ENCODE results near the gene SLC46A2.

Gene SLC46A2

GRCh38 chr9:112856200-112856599, 34.5 kb downstream of the SLC46A2 start:
- DNase-seq = no peak

GRCh38 chr9:112854657-112855056, 36.0 kb downstream of the SLC46A2 start:
- DNase-seq = no peak

DNA sequence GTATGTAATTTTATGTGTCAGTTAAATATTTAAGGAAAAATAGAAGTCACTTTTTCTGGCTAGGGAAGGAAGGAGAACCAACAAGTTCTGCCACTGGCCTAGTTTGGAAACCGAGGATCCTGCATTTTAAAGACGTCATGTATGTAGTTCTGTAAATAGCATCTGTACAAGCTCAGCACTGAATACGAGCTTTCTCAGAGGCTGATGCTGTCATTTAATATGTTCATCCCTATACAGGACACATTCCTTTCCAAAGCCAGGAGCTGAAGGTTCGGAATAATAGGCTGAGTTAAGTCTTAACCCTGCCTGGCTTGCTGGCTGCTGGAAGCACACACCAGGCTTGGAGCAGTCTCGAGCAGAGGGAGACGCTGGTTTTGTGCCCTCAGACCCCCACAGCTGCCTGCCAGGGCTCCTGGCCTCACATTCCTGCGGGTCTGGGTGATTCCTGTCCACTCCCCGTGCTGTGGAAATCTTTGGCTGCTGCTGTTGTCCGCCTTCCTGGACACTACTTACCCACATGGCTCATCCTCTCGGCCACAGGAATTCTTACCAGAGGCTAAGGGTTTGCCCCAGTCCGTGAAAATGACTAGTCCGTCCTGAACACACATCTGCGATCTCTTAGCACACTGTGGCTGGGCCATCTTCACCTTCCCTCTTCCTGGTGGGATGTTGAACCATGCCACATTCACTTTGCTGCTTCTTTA, 36.6 kb downstream of the SLC46A2 start:
- no peak for DNase-seq

GRCh38 chr9:112852741-112853504, 37.8 kb downstream of the SLC46A2 start:
- DNase-seq = no peak

DNA sequence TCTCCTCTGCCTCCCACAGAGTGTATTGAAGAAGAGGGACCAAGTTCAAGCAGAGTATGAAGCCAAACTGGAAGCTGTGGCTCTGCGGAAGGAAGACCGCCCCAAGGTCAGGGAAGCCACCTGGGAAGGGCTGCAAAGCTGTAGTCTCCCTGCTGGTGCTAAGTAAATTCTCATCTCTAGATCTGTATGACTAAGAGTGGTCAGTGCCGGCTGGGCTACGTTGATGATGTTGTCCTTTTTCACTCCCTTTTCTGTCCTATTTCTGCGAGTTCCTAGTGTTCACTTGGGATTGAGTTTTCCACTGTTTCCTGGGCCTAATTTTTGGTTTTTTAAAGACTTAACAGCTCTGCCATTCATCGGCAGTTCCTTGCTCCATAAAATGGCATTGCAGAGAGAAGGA, 39.8 kb downstream of the SLC46A2 start:
- no peak for DNase-seq

DNA sequence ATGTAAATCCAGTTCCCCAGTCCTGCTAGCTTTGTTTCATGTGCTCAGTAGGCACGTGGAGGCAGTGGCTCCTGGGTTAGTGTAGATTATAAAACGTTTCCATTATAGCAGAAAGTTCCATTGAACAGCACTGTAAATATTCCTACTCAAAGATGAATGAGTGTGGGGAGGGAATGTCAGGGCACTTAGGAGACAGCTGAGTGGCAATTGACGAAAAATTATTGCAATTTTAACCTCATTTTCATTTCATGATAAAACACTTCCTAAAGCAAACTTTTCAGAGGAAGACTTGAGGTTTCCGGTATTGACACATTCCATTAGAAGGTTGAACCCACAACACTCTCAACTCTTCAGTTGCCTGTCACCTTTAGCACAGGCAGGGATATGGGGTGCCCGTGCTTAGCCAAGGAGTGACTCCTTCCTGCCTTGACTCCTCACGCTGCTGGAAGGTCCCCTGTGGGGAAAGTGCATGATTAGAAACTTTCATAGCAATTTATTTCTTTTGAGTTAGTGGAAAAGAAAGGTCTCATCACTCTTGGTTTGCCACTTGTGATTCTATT, 41.2 kb downstream of the SLC46A2 start:
- no peak for DNase-seq

DNA sequence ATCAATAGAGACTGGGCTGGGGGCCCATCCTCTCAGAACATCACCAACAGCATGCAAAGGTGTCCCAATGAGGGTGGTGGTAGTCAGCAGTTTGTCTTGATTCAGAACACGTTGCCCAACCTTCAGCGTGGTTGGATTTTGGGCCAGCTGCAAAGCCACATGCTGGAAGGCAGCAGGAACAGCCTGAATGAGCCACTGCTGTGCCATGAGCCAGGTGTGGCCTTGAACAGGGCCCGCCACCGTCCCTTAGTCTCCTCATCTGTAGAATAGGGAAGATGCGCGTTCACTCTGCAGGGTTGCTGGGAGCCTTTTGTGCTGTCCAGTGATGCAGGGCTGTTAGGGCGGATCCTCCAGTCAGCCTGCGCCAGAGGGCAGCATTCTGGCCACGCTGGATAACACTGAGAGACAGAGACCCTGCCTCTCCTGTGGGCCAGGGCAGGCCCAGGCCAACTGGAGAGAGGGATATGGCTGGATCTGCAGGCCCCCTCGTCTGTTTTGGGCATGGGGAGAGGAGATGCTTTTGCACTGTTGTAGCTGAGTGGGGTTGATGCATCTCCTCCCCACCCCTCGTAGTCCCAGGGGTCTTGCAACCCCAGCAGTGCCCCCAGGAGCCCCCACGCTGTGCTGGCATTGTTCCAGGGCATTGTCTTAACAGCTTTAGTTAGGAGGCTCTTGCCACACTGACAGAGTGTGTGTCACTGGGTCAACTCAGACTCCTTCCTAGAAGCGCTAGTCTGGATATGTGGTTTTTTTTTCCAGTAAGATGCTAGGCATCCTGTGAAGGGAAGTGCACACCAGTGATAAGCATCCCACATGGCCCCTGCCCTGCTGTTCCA, 42.1 kb downstream of the SLC46A2 start:
- no peak for DNase-seq

DNA sequence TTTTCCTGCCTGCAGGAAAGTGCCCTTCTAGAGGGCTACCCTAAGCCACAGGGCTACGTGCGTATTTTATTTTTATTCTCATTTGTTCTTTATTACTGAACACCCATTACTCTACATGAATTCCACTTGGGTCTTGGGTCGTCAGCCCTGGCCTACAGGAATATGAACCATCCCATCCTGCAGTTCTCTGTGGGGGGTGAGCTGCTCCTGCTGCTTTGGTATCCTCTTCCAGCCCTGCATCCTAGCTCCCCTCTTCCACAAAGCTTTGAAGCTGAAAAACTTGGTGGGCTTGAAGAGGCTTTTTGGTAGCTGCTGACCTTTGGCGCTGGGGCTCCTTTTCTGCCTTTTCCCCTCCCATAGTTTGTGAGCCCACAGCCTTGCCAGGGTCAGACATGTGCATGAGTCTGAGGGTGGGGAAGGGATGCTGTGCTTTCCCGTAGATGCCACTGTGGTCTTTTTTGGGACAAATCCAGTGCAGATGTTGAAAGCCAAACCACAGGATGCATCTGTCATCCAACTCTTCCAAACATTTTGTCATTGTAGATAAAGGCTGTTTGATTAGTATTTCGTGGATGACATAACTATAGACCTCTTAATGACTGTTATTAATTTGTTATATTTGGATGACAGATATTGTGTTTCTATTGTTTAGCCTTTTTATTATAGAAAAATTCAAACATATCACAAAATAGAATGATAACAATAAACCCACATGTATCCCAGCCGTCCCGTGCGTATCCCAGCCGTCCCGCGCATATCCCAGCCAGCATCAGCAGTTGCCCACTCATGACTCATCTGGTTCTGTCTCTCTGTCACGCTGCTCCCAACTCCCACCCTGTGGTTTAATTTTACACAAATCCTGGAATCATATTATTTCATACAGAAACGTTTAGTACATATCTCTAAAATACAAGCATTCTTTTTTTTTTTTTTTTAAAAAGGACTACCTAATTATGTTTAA, 43.9 kb downstream of the SLC46A2 start:
- DNase-seq = no peak

DNA sequence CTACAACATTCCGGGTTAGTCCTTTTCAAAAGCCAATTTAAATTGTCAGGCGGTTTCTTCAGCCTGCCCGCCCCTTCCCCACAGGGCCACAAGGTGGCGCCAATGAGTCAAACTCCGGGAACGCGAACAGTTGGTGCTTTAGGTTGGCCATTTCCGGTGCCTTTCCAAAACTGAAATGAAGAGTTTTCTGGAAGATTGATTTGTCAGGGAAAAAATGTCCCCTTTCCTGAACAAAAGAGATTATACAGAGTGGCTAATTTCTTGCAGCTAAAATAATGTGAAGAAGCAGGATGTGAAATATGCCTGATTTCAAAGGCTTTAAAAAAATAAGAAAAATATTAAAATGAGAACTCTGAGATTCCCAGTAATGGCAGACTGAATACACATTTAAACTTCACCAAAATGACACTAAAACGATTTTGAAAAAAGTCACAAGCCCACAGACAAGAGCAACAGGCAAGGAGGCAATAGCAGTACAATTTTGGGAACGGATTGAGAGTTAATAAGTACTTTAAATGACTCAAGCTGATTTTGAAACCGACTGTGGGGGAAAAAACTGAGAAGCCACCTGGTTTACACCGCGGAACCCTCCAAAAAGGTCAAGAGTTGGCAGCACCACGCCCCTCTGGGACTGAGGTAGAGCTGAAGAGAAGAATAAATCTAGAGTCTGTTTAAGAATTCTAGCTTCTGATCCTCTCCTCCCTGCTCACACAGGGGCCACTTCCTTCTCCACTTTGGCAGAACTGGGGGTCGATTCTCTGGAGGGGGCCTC, 45.7 kb downstream of the SLC46A2 start:
- peak; percentile 80 for DNase-seq

DNA sequence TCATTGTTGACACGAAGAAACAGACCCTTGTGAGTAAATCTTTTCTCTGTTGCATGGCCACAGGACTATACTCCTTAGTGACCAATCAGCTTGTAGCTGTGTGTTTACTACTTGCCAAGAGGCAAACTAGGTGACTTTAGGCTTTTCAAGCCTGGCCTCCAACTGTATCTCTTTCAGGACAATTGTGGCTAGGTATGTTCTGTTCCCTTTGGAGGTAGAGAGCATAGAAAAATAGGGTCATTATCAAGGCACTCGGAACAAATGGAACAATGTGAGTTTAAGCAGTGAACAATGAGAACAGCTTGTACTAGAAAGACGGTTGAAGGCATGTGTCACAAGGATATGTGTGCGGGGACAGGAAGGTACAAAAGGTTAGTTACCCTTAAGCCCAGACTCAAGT, 48.1 kb downstream of the SLC46A2 start:
- DNase-seq = no peak

DNA sequence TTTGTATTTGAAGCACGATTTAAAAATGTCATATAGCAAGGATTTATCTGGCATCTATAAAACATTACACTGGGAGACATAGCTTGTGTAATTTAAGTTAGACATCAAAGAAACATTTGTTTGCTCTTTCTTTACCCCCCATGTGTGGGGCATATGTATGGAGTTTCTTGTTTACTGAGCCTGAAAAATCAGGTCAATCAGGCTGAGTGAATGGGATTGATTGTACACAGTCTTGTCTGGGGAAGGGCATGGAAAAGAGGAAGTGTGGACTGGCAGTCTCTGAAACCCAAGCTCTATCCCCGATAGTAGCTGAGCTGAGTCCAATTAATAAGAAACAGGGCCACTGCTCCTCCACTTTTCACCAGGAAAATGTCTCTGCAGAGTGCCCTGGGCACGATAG, 49.4 kb downstream of the SLC46A2 start:
- DNase-seq = no peak

DNA sequence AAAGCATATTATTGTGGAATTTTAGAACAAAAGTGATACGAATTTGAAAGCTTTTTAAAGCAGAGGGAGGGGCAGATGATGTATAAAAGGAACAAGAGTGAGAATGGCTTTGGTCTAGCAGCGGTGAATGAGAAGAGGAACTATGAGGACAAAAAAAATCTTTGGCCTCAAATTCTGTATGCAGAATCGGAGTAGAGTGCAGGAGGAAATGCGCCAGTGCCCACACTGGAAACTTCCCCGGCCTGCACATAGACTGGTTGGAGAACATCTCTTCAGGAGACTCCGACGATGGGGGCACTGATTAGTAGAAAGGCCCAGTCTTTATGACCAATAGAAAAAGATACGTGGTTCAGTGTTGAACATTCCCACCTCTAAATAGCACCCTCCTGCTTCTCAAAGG, 51.3 kb downstream of the SLC46A2 start:
- DNase-seq = no peak

DNA sequence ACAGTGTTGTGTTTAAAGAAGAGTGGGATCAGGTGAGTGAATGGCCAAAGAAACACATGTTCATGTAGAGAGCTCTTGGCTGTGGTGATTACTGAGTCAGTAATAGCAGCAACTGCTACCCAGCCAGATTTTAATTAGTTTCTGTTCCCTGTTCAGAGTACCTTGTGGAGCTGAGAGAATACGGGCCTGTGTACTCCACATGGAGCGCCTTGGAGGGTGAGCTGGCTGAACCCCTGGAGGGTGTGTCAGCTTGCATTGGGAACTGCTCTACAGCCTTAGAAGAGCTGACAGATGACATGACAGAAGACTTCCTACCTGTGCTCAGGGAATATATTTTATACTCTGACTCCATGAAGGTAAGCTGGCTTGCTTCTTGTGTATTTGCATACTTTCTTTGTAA, 52.3 kb downstream of the SLC46A2 start:
- no peak for DNase-seq

DNA sequence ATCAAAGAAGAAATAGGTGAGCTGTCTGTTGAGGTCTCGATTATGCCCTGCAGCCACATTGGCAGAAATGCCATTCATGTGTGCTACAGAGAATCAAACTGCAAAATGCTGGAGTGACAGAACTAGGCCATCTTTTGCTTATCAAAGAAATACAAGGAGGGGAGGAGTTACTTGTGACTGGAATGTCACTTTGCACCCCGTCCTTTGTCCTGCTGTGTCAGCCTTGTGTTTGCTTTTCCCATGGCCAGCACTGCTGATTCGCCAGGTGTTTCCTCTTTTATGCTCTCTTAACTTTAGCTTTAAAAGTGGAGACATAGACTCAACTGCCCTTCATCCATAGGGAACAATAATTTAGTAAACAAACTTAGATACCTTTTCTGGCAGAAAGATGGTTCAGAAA, 54.3 kb downstream of the SLC46A2 start:
- DNase-seq = no peak

DNA sequence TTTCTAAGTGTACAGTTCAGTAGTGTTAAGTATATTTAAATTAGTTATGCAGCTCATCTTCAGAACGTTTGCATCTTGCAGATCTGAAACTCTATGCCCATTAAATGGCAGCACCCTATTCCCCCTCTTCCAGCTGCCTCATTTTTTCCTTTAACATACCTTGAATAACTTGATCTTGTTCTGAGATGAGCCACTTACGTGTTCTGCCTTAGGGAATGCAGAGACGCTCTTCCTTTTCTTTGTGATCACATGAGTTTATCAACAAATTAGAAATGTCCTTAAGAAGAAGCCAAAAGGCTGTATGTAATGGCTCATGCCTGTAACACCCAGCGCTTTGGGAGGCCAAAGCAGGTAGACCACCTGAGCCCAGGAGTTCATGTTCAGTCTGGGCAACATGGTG, 57.6 kb downstream of the SLC46A2 start:
- DNase-seq = no peak

DNA sequence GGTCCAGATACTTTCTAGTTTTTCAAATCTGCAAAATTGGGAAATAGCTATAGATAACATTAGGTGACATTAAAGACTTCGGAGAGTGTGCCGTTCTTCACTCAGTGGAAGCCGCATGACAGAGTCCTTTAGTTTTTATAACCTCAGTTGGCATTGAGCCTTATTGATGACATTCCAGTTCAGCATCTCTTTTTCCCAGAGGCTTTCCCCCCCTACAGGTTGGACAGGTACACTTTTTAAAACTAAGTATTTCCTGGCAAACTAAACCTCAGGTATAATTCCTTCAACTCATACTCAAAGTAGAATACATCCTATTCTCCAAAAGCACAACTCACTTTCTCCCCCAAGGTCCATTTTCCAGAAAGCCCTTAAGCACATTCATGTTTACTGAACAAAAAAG, 58.7 kb downstream of the SLC46A2 start:
- no peak for DNase-seq

DNA sequence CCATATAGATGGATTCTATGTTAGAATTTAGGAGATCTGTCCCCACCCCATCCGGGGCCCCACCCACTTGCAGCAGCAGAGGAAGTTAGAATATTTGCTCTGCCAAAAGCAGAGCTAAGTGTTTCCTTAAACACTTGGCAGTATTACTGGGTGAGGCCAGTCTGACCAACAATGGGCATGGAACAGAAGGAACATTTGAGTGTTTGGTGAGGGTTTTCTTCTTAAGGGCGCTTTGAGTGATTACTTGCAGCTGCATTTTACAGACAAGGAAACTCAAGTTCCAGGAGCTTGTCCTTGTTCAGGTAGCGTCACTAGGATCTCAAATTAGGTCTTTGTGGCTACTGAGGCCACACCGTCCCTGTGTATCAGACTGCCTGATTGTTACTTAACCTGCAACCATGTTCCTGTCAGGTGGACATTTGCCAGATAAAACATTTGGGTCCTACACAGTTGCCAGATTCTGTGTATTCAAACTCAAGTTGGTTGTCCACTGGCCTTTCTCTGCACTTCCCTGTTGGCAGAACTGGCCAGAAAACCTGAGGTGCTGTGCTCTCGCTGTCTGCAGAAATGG, 59.3 kb downstream of the SLC46A2 start:
- peak; percentile 34 for DNase-seq

All from hematopoietic multipotent progenitor cell treated with erythropoietin and hydrocortisone succinate and interleukin-3 and kit ligand, for 6 days (in vitro differentiated cells).